ENCODE results near the gene MID1.

Gene MID1

DNA sequence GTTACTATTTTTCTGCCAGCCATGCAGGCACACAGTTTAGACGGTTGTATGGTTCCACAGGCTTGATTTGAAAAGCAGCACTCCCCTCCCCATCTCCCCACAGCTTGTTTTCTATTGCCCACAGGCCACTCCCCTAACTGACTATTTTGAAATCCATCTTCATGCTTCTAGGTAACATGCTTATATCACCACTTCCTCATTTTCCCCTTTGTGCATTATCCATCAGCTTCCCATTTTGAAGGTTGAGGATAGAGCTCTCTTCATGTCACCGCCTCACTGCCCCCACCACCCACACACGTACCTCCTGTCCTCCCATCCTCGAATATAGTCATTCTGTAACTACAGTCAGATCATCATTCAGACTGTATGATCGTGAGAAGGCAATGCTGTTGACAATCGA lies 224.7 kb downstream of the MID1 start:
- no peak overlapping the region for H2AFZ ChIP-seq (ENCODE audit: low read length)
- H3K4me2 ChIP-seq (ENCODE audit: low read depth, low read length, poor library complexity, severe bottlenecking) = no peak overlapping the region
- no peaks in the 10 kb centered on the region for H3K27me3 ChIP-seq (ENCODE audit: insufficient read depth, low read length, poor library complexity, severe bottlenecking)
- H3K4me3 ChIP-seq (ENCODE audit: low read length, poor library complexity, severe bottlenecking) = no peak overlapping the region
- H3K9ac ChIP-seq (ENCODE audit: low read depth, low read length, poor library complexity, severe bottlenecking) = no peak overlapping the region
- H4K20me1 ChIP-seq (ENCODE audit: insufficient read depth, low read length, poor library complexity, severe bottlenecking) = no peaks in the 10 kb centered on the region
- no peaks in the 10 kb centered on the region for H3K9me3 ChIP-seq (ENCODE audit: insufficient read depth, low read depth, low read length)
- H3F3A ChIP-seq (ENCODE audit: low read depth) = no peaks in the 10 kb centered on the region
- H3K36me3 ChIP-seq (ENCODE audit: insufficient read depth, low read length) = no peaks in the 10 kb centered on the region
- no peaks in the 10 kb centered on the region for H3K9me2 ChIP-seq (replicated peaks; ENCODE audit: low read depth, low read length)
- no peaks in the 10 kb centered on the region for H3K79me2 ChIP-seq (ENCODE audit: insufficient read depth, low read length)
- TF ChIP-seq, protein P1, sequence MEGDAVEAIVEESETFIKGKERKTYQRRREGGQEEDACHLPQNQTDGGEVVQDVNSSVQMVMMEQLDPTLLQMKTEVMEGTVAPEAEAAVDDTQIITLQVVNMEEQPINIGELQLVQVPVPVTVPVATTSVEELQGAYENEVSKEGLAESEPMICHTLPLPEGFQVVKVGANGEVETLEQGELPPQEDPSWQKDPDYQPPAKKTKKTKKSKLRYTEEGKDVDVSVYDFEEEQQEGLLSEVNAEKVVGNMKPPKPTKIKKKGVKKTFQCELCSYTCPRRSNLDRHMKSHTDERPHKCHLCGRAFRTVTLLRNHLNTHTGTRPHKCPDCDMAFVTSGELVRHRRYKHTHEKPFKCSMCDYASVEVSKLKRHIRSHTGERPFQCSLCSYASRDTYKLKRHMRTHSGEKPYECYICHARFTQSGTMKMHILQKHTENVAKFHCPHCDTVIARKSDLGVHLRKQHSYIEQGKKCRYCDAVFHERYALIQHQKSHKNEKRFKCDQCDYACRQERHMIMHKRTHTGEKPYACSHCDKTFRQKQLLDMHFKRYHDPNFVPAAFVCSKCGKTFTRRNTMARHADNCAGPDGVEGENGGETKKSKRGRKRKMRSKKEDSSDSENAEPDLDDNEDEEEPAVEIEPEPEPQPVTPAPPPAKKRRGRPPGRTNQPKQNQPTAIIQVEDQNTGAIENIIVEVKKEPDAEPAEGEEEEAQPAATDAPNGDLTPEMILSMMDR (conservative IDR thresholded peaks at IDR 0.05; ENCODE audit: low read length) = no peak
- no peak for TF ChIP-seq EZH2phosphoT487 (IDR thresholded peaks at IDR 0.05; ENCODE audit: borderline replicate concordance)
- no peaks in the 10 kb centered on the region for H3K4me1 ChIP-seq (ENCODE audit: insufficient read depth, low read length, poor library complexity, severe bottlenecking)
